Psoas muscle (tissue), 8 donors: ENCODE results near the gene POMT2. TPM values are rescaled to one million over a fixed set of nuclear protein-coding genes. Genes with fewer than 3 reads are reported as not detected.

Experiments used
- ATAC-seq, 4 donors: fragments of 200-7000 bp; cut with Tn5 transposase; one replicate each; pipeline ENCODE4 v1.9.1; 2020; ENCODE audit warnings: moderate library complexity in 3 of 4, mild to moderate bottlenecking in 2 of 4
- DNase-seq, 2 donors: peaks; one replicate each; pipeline ENCODE4 v3.0.0-alpha.2; 2020
- H3K27ac ChIP-seq: fragments of 200-600 bp; one replicate; pipeline ENCODE4 v1.8.0; 2022
- H3K27me3 ChIP-seq, 3 donors: fragments of 200-600 bp in 1 of 3; one replicate each; pipeline versions ENCODE4 v1.6.1 to v1.8.0; 2013 to 2022; ENCODE audit warnings: low read length in 2 of 3, mild to moderate bottlenecking in 2 of 3, moderate library complexity in 1 of 3; ENCODE audit not compliant: insufficient read depth in 3 of 3
- H3K36me3 ChIP-seq, 2 donors: fragments of 200-600 bp in 1 of 2; one replicate each; pipeline versions ENCODE4 v1.6.1 to v1.8.0; 2013 to 2022; ENCODE audit warnings: low read depth in 1 of 2, mild to moderate bottlenecking in 1 of 2, moderate library complexity in 1 of 2; ENCODE audit not compliant: insufficient read depth in 1 of 2
- H3K4me1 ChIP-seq: fragments of 200-600 bp; one replicate; pipeline ENCODE4 v1.8.0; 2022
- H3K4me3 ChIP-seq: fragments of 200-600 bp; one replicate; pipeline ENCODE4 v1.8.0; 2022; ENCODE audit warnings: mild to moderate bottlenecking
- H3K9me3 ChIP-seq: fragments of 200-600 bp; one replicate; pipeline ENCODE4 v1.8.0; 2022
- CTCF ChIP-seq: fragments of 200-600 bp; IDR thresholded peaks from one replicate; pipeline ENCODE4 v1.8.0; 2022; ENCODE audit warnings: antibody characterized with exemption
- whole genome bisulfite sequencing, 3 donors: extraction: QIAGEN DNeasy Blood & Tissue Kit; methylation state at CpG; one replicate each; pipeline versions ENCODE4 v1.1.6 to v1.1.7; 2013; 5-methylcytosine and 5-hydroxymethylcytosine counted together
- intact Hi-C, 2 donors: fragments of 100-400 bp; cut with DNase I; formaldehyde crosslinking; loops; one replicate each; pipeline versions ENCODE4 v1.11.0 to v1.14.2; 2022
- polyA plus RNA-seq, 3 donors: library from polyadenylated mRNA; stranded (reverse); fragments of 200-250 nt; gene quantifications; one replicate each; pipeline ENCODE4 v1.2.3, GENCODE V29; 2013
- total RNA-seq, 4 donors: library from RNA; stranded (reverse); fragmentation: NEBNext Ultra II Directional in 2 of 4; extraction: Animal tissue kit (Norgen Biotek cat#: 25700) in 2 of 4; gene quantifications; one replicate each; pipeline versions ENCODE4 v1.2.1 to v1.2.4, GENCODE V29; 2021 to 2023
- donor health status: healthy with polysubstance abuse.
- donor health status: DM: no; HTN: no; CAD: no; lungs with moderate emphysema.
- donor health status: Bipolar disorder and iron deficiency.
- donor health status: healthy.
- donor health status: DM: yes; HTN: yes; CAD: no.
- donor health status: DM: no; HTN: no; CAD: no.
- donor health status: DM: no; HTN: no; CAD: no.
- donor health status: DM: yes; HTN: yes; CAD: no.

POMT2 gene
- total and polyA plus RNA-seq, 7 donors, result 17.4 to 57.5 (median 29.2) TPM

GRCh38 chr14:77296906-77297305 lies 23.8 kb downstream of the POMT2 start:
- intact Hi-C loops, result no loop called here
- no peaks in the 10 kb centered on the region for H3K27me3 ChIP-seq

GRCh38 chr14:77296155-77296554 lies 24.5 kb downstream of the POMT2 start:
- no peaks in the 10 kb centered on the region for H3K9me3 ChIP-seq
- H3K36me3 ChIP-seq, result peaks cover 2 to 94% of the 10 kb centered on the region in 2 donors
- intact Hi-C loops, result no loop called here
- no peak for DNase-seq
- no peaks in the 10 kb centered on the region for H3K27me3 ChIP-seq
- H3K4me3 ChIP-seq, result no peak overlapping the region
- WGBS, 3 donors, result 80 to 84% (median 81%) methylated on average over 13 of the region's 13 CpGs
- ATAC-seq, result no peak
- H3K4me1 ChIP-seq, result no peaks in the 10 kb centered on the region
- no peak for TF ChIP-seq CTCF
- no peak overlapping the region for H3K27ac ChIP-seq

More at GRCh38 chr14:77296906-77297305, 23.8 kb downstream of the POMT2 start:
- Histone ChIP-seq H3K9me3 (no peaks in the 10 kb centered on the region), H3K4me1 (peaks cover 7% of the 10 kb centered on the region), H3K36me3 (peaks cover 2 to 86% of the 10 kb centered on the region in 2 donors), H3K27ac (no peak overlapping the region), H3K4me3 (no peak overlapping the region)
- 68 to 73% (median 69%) methylated on average over 8 of the region's 8 CpGs for WGBS, 3 donors
- no peak for TF ChIP-seq CTCF
- ATAC-seq (no peak), DNase-seq (no peak)

- Histone ChIP-seq H3K27me3 (no peaks in the 10 kb centered on the region), H3K27ac (no peak overlapping the region), H3K9me3 (no peaks in the 10 kb centered on the region), H3K36me3 (peaks cover 6 to 97% of the 10 kb centered on the region in 2 donors), H3K4me1 (no peaks in the 10 kb centered on the region), H3K4me3 (no peak overlapping the region)
- ATAC-seq (no peak), DNase-seq (no peak)
- WGBS, 3 donors, result 80 to 90% (median 84%) methylated on average over 4 of the region's 4 CpGs
- intact Hi-C loops, result no loop called here
- TF ChIP-seq CTCF, result no peak
Observed at GRCh38 chr14:77290705-77291104, 30.0 kb downstream of the POMT2 start.

- no peak overlapping the region for H3K27ac ChIP-seq
- H3K4me3 ChIP-seq, result no peak overlapping the region
- no peaks in the 10 kb centered on the region for H3K27me3 ChIP-seq
- TF ChIP-seq CTCF, result no peak
- no peak for DNase-seq
- intact Hi-C loops, result no loop called here
- H3K36me3 ChIP-seq, result peaks cover 14 to 100% of the 10 kb centered on the region in 2 donors
- no peaks in the 10 kb centered on the region for H3K9me3 ChIP-seq
- 89 to 94% (median 93%) methylated on average over 5 of the region's 5 CpGs for WGBS, 3 donors
- no peaks in the 10 kb centered on the region for H3K4me1 ChIP-seq
- ATAC-seq, result no peak
Observed at GRCh38 chr14:77286576-77286975, 34.1 kb downstream of the POMT2 start.

- Histone ChIP-seq H3K9me3 (no peaks in the 10 kb centered on the region), H3K27me3 (no peaks in the 10 kb centered on the region), H3K4me1 (no peaks in the 10 kb centered on the region), H3K27ac (no peak overlapping the region), H3K36me3 (peaks cover 18 to 100% of the 10 kb centered on the region in 2 donors), H3K4me3 (no peak overlapping the region)
- ATAC-seq (no peak), DNase-seq (no peak)
- intact Hi-C loops, result no loop called here
- TF ChIP-seq CTCF, result no peak
- 89 to 99% (median 92%) methylated on average over 5 of the region's 5 CpGs for WGBS, 3 donors
Observed at GRCh38 chr14:77284466-77284865, 36.2 kb downstream of the POMT2 start.
